ENCODE data around the gene CNGB1. TPM values are rescaled to one million over a fixed set of nuclear protein-coding genes. Genes with fewer than 3 reads are reported as not detected.

Gene CNGB1
- total and polyA plus RNA-seq, 2 of the 13 experiments (the other 11 are each of a cell fraction or from before 2014, with no cell fraction given) = 0.02 to 0.15 TPM

DNA sequence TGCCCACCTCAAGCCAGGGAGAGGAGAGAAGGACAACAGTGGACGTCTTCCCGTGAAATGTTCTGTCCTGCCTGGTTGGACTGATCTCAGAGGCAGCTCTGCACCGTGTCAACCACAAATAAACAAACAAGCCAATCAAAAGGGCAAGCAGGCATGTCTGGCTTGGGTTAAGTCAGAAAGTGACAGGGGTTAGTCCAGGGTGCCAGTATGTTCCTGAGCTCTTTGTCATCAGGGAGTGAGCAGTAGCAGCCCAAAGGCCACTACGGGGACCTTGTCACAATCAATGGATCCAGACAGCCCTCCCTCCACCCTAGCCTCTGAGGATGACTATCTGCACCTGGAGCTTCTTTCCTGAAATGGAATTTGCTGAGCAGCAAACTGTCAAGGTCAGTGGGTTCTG, 35.0 kb downstream of the CNGB1 start (continued):
- TF ChIP-seq, protein P1, sequence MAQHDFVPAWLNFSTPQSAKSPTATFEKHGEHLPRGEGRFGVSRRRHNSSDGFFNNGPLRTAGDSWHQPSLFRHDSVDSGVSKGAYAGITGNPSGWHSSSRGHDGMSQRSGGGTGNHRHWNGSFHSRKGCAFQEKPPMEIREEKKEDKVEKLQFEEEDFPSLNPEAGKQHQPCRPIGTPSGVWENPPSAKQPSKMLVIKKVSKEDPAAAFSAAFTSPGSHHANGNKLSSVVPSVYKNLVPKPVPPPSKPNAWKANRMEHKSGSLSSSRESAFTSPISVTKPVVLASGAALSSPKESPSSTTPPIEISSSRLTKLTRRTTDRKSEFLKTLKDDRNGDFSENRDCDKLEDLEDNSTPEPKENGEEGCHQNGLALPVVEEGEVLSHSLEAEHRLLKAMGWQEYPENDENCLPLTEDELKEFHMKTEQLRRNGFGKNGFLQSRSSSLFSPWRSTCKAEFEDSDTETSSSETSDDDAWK (CRISPR knock-in tag; IDR thresholded peaks at IDR 0.05) = no peak
- TF ChIP-seq TBX2 (CRISPR knock-in tag; IDR thresholded peaks at IDR 0.05; ENCODE audit: borderline replicate concordance) (0 out of 2 replicates have a peak, but pooled peaks have one; percentile 23), SKI (IDR thresholded peaks at IDR 0.05; ENCODE audit: partially characterized antibody) (peak; percentile 39)
- TF ChIP-seq, protein P2, sequence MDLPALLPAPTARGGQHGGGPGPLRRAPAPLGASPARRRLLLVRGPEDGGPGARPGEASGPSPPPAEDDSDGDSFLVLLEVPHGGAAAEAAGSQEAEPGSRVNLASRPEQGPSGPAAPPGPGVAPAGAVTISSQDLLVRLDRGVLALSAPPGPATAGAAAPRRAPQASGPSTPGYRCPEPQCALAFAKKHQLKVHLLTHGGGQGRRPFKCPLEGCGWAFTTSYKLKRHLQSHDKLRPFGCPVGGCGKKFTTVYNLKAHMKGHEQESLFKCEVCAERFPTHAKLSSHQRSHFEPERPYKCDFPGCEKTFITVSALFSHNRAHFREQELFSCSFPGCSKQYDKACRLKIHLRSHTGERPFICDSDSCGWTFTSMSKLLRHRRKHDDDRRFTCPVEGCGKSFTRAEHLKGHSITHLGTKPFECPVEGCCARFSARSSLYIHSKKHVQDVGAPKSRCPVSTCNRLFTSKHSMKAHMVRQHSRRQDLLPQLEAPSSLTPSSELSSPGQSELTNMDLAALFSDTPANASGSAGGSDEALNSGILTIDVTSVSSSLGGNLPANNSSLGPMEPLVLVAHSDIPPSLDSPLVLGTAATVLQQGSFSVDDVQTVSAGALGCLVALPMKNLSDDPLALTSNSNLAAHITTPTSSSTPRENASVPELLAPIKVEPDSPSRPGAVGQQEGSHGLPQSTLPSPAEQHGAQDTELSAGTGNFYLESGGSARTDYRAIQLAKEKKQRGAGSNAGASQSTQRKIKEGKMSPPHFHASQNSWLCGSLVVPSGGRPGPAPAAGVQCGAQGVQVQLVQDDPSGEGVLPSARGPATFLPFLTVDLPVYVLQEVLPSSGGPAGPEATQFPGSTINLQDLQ (CRISPR knock-in tag; IDR thresholded peaks at IDR 0.05) = 0 out of 2 replicates have a peak, but pooled peaks have one; percentile 29

DNA sequence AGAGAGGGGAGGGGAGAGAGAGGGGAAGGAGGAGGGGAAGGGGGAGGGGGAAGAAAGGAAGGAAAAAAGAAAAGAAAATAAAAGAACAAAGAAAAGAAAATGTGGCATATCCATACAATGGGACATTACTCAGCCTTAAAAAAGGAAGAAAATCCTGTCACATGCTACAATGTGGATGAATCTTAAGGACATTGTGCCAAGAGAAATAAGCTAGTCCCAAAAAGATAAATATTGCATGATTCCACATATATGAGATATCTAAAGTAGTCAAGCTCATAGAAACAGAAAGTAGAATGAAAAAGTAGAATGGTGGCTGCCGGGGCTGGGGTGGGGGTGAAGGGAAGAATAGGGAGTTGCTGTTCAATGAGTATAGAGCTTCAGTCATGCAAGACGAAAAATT, 40.4 kb downstream of the CNGB1 start:
- 15% methylated on average over 2 of the region's 2 CpGs for WGBS (ENCODE audit: low lambda C conversion rate)
- CTCF ChIA-PET (ENCODE audit: low intra/inter-chr PET ratio, low total read pairs) = no interaction called here
- H4K20me1 ChIP-seq (ENCODE audit: insufficient read depth, low read length) = no peaks in the 10 kb centered on the region
- no peak overlapping the region for H3K4me3 ChIP-seq (replicated peaks in 1 of 3; ENCODE audit: insufficient read depth in 1 of 3, low read depth in 2 of 3, low read length in 3 of 3)
- H2AFZ ChIP-seq (ENCODE audit: low read length) = no peak overlapping the region
- H3K9me3 ChIP-seq (ENCODE audit: low read length) = no peaks in the 10 kb centered on the region
- POLR2A ChIA-PET = no interaction called here
- in situ Hi-C loops (cut with HindIII; ENCODE audit: extremely low pct_ligation_motif_present, low pct_unique_long_range_greater_than_20kb) (no loop called here), intact Hi-C loops (cut with micrococcal nuclease; ENCODE audit: unreplicated experiment) (no loop called here)
- H3K9ac ChIP-seq (ENCODE audit: insufficient read depth, low read depth, low read length) = no peak overlapping the region
- H3K4me1 ChIP-seq (ENCODE audit: insufficient read depth, low read length) = peaks cover 3% of the 10 kb centered on the region
- FAIRE-seq = no peak
- no peaks in the 10 kb centered on the region; a peak in 1 of 5 replicates for H3K36me3 ChIP-seq (replicated peaks in 1 of 2; ENCODE audit: control insufficient read depth in 1 of 2, insufficient read depth in 2 of 2, low read length in 2 of 2)
- H3K27me3 ChIP-seq (ENCODE audit: control insufficient read depth in 1 of 2, insufficient read depth in 2 of 2, low read length in 2 of 2) = peaks cover 2 to 43% of the 10 kb centered on the region in 2 experiments; a peak in 4 of 5 replicates
- no peak for DNase-seq (ENCODE audit: low spot score)
- TF ChIP-seq HNRNPK (IDR thresholded peaks at IDR 0.05; ENCODE audit: low read depth, low read length, poor library complexity, severe bottlenecking) (peak; percentile 90), ZNF30 (CRISPR knock-in tag; IDR thresholded peaks at IDR 0.05) (no peak)
- H3K27ac ChIP-seq (ENCODE audit: extremely low read length, insufficient read depth, low read length) = no peak overlapping the region
- no peak overlapping the region for H3K4me2 ChIP-seq (ENCODE audit: low read depth, low read length)
- no peaks in the 10 kb centered on the region for H3K79me2 ChIP-seq (ENCODE audit: insufficient read depth, low read length)
- ATAC-seq = no peak
- BruUV-seq (replicated peaks) = no TSS peak

All from HepG2 (cell line).